Subcutaneous abdominal adipose tissue (tissue), 5 donors: ENCODE results near the gene CBR4.
"Not testable (repeated sequence)": the region's sequence is repeated elsewhere in the genome, so short reads cannot be mapped to it uniquely, and the experiment has no call there.

ENCODE experiments used
- H3K27ac ChIP-seq: one replicate; pipeline ENCODE4 v1.7.0; 2013; ENCODE audit warnings: low read depth, mild to moderate bottlenecking, inconsistent platforms, low read length, moderate library complexity
- H3K27me3 ChIP-seq, 5 donors: one replicate each; pipeline ENCODE4 v1.7.0; 2013; ENCODE audit warnings: low read length in 5 of 5, inconsistent platforms in 1 of 5; ENCODE audit not compliant: control insufficient read depth in 5 of 5, insufficient read depth in 4 of 5
- H3K36me3 ChIP-seq, 5 donors: one replicate each; pipeline ENCODE4 v1.7.0; 2013; ENCODE audit warnings: low read length in 5 of 5; ENCODE audit not compliant: control insufficient read depth in 5 of 5, insufficient read depth in 5 of 5
- H3K4me1 ChIP-seq, 5 donors: one replicate each; pipeline ENCODE4 v1.7.0; 2013; ENCODE audit warnings: low read length in 5 of 5, mild to moderate bottlenecking in 3 of 5, moderate library complexity in 1 of 5; ENCODE audit not compliant: control insufficient read depth in 5 of 5, insufficient read depth in 5 of 5
- H3K4me3 ChIP-seq, 5 donors: one replicate each; pipeline ENCODE4 v1.7.0; 2013; ENCODE audit warnings: low read length in 5 of 5, low read depth in 1 of 5
- H3K9ac ChIP-seq, 5 donors: one replicate each; pipeline ENCODE4 v1.7.0; 2013; ENCODE audit warnings: low read length in 5 of 5, mild to moderate bottlenecking in 4 of 5, moderate library complexity in 3 of 5
- H3K9me3 ChIP-seq, 5 donors: one replicate each; pipeline ENCODE4 v1.7.0; 2013; ENCODE audit warnings: low read length in 5 of 5; ENCODE audit not compliant: control insufficient read depth in 5 of 5
- donor health status: healthy.
- donor health status: healthy.
- donor health status: healthy.
- donor health status: healthy.
- donor health status: healthy.

CBR4 gene

GRCh38 chr4:168960716-168961115 is 49.3 kb downstream of the CBR4 start:
- peaks cover 0 to 6% (median 0%) of the 10 kb centered on the region in 5 donors for H3K36me3 ChIP-seq
- no peak overlapping the region for H3K9ac ChIP-seq

GRCh38 chr4:168955674-168956073 is 54.4 kb downstream of the CBR4 start:
- no peaks in the 10 kb centered on the region for H3K4me1 ChIP-seq
- H3K36me3 ChIP-seq: peaks cover 0 to 3% (median 0%) of the 10 kb centered on the region in 5 donors
- H3K27me3 ChIP-seq: no peaks in the 10 kb centered on the region
- H3K9me3 ChIP-seq: no peaks in the 10 kb centered on the region
- H3K27ac ChIP-seq: no peak overlapping the region
- H3K9ac ChIP-seq: no peak overlapping the region
- no peak overlapping the region for H3K4me3 ChIP-seq

More at GRCh38 chr4:168960716-168961115, 49.3 kb downstream of the CBR4 start:
- H3K27ac ChIP-seq: no peak overlapping the region
- H3K4me1 ChIP-seq: no peaks in the 10 kb centered on the region
- H3K4me3 ChIP-seq: no peak overlapping the region
- H3K9me3 ChIP-seq: no peaks in the 10 kb centered on the region
- no peaks in the 10 kb centered on the region for H3K27me3 ChIP-seq

GRCh38 chr4:168952821-168953246 is 57.2 kb downstream of the CBR4 start:
- H3K9ac ChIP-seq, H3K27ac ChIP-seq, H3K4me1 ChIP-seq, H3K36me3 ChIP-seq, H3K9me3 ChIP-seq, H3K27me3 ChIP-seq, H3K4me3 ChIP-seq: not testable (repeated sequence)

- H3K9me3 ChIP-seq: no peaks in the 10 kb centered on the region
- H3K36me3 ChIP-seq: no peaks in the 10 kb centered on the region
- no peaks in the 10 kb centered on the region for H3K27me3 ChIP-seq
- H3K4me3 ChIP-seq: no peak overlapping the region
- H3K9ac ChIP-seq: no peak overlapping the region
- no peak overlapping the region for H3K27ac ChIP-seq
- no peaks in the 10 kb centered on the region for H3K4me1 ChIP-seq
Observed at GRCh38 chr4:168945291-168945690, 64.8 kb downstream of the CBR4 start.

GRCh38 chr4:168942985-168943384 is 67.1 kb downstream of the CBR4 start:
- H3K4me1 ChIP-seq: no peaks in the 10 kb centered on the region
- no peak overlapping the region for H3K9ac ChIP-seq
- H3K9me3 ChIP-seq: peaks cover 0 to 2% (median 0%) of the 10 kb centered on the region in 5 donors
- H3K4me3 ChIP-seq: no peak overlapping the region
- H3K27me3 ChIP-seq: no peaks in the 10 kb centered on the region
- no peaks in the 10 kb centered on the region for H3K36me3 ChIP-seq
- H3K27ac ChIP-seq: no peak overlapping the region
